ENCODE data around the gene GGPS1. TPM values are rescaled to one million over a fixed set of nuclear protein-coding genes. Genes with fewer than 3 reads are reported as not detected.
"Not testable (repeated sequence)": the region's sequence is repeated elsewhere in the genome, so short reads cannot be mapped to it uniquely, and the experiment has no call there.

Gene GGPS1
- total RNA-seq, 2 donors from 2014 or later = 13.5 to 33.2 TPM

DNA sequence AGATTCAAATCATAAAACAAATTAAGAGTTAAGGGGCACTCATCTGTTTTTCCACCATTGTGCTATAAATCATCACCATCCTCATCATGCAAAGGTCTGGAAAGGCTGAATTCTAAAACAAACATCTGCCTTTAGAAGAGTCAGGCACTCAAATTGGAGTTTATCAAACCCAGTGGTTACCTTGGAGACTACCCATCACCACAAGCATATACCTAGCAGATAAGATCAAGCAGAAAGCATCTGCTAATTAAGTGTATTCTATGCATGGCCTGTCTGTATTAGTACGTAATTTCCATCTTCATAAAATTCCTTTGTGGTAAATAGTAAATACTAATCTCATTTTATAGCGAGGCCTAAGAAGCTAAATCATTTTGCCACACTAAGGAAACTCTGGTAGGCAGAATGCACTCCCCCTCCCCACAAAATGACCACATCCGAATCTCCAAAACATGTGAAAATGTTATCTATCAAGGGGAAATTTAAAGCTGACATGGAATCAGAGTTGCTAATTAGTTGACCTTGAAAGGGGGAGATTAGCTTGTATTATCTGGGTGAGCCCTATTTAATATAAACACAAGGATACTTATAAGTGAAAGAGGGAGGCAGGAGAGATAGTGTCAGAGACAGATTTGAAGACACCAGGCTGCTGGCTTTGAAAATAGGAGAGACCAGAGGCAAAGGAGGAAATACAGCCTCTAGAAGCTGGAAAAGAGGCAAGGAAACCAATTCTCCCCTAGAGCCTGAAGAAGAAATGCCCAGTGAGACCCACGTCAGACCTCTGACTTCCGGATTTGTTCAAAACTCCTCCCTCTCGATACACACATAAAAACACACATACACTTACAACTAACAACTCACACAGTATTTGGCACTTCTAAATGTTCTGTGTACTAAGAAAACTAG is 23.6 kb upstream of the GGPS1 start:
- Histone ChIP-seq H3K4me3 (no peak overlapping the region), H3K27me3 (replicated peaks; ENCODE audit: insufficient read depth) (no peaks in the 10 kb centered on the region), H3K9me3 (no peaks in the 10 kb centered on the region), H3K36me3 (no peaks in the 10 kb centered on the region), H3K4me1 (ENCODE audit: control insufficient read depth in 1 of 2, low read depth in 2 of 2) (peaks cover 15 to 34% of the 10 kb centered on the region in 2 donors), H3K27ac (no peak overlapping the region)
- ATAC-seq (ENCODE audit: insufficient number of reproducible peaks, low FRiP score, low read depth) (no peak), DNase-seq (ENCODE audit: low spot score) (no peak)
- TF ChIP-seq, protein P1, sequence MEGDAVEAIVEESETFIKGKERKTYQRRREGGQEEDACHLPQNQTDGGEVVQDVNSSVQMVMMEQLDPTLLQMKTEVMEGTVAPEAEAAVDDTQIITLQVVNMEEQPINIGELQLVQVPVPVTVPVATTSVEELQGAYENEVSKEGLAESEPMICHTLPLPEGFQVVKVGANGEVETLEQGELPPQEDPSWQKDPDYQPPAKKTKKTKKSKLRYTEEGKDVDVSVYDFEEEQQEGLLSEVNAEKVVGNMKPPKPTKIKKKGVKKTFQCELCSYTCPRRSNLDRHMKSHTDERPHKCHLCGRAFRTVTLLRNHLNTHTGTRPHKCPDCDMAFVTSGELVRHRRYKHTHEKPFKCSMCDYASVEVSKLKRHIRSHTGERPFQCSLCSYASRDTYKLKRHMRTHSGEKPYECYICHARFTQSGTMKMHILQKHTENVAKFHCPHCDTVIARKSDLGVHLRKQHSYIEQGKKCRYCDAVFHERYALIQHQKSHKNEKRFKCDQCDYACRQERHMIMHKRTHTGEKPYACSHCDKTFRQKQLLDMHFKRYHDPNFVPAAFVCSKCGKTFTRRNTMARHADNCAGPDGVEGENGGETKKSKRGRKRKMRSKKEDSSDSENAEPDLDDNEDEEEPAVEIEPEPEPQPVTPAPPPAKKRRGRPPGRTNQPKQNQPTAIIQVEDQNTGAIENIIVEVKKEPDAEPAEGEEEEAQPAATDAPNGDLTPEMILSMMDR (IDR thresholded peaks at IDR 0.05) = no peak

DNA sequence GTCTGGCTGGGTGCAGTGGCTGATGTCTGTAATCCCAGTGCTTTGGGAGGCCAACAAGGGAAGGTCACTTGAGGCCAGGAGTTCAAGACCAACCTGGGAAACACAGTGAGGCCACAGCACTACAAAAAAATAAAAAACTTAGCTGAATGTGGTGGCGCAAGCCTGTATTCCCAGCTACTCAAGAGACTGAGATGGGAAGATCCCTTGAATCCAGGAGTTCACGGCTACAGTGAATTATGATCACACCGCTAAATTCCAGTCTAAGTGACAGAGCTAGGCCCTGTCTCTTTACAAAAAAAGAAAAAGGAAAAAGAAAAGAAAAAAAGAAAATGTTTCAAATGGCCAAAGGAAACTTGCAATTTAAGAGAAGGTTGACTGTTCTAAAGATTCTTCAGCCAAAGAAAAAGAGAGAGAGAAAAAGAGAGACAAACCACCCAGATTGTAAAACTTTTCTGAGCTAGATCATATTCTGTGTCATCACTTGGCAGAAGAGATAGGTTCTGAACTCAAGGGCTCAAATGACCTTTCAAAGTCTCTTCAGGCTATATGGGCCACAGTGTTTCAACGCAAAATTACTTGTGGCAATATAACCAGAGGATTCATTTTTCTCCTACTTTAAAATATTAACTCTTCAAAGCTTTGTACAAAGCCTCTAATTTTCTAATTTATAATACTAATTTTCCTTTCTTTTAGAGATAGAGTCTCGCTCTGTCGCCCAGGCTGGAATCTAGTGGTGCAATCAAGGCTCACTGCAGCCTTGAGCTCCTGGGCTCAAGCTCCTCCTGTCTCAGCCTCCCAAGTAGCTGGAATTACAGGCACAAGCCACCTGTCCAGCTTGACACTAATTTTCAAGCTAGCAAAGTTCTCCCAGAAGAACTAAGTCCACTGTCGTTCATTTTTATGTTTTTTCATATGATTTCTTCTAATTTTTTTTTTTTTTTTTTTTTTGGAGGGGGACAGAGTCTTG is 20.9 kb upstream of the GGPS1 start:
- Histone ChIP-seq H3K27me3 (replicated peaks; ENCODE audit: insufficient read depth) (no peaks in the 10 kb centered on the region), H3K4me1 (ENCODE audit: control insufficient read depth in 1 of 2, low read depth in 2 of 2) (peaks cover 19 to 49% of the 10 kb centered on the region in 2 donors), H3K9me3 (no peaks in the 10 kb centered on the region), H3K36me3 (no peaks in the 10 kb centered on the region), H3K4me3 (no peak overlapping the region), H3K27ac (no peak overlapping the region)
- TF ChIP-seq, protein P1 (IDR thresholded peaks at IDR 0.05) = no peak
- ATAC-seq (ENCODE audit: insufficient number of reproducible peaks, low FRiP score, low read depth) = no peak
- no peak for DNase-seq (ENCODE audit: low spot score)

DNA sequence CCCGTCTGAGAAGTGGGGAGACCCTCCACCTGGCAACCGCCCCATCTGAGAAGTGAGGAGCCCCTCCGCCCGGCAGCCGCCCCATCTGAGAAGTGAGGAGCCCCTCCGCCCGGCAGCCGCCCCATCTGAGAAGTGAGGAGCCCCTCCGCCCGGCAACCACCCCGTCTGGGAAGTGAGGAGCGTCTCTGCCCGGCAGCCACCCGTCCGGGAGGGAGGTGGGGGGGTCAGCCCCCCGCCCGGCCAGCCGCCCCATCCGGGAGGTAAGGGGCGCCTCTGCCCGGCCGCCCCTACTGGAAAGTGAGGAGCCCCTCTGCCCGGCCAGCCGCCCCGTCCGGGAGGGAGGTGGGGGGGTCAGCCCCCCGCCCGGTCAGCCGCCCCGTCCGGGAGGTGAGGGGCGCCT is 19.2 kb upstream of the GGPS1 start:
- not testable (repeated sequence) for DNase-seq (ENCODE audit: low spot score); H3K27ac ChIP-seq; H3K9me3 ChIP-seq; H3K4me3 ChIP-seq; ATAC-seq (ENCODE audit: insufficient number of reproducible peaks, low FRiP score, low read depth); H3K36me3 ChIP-seq; H3K27me3 ChIP-seq (replicated peaks; ENCODE audit: insufficient read depth)
- peaks cover 19 to 62% of the 10 kb centered on the region in 2 donors for H3K4me1 ChIP-seq (ENCODE audit: control insufficient read depth in 1 of 2, low read depth in 2 of 2)

DNA sequence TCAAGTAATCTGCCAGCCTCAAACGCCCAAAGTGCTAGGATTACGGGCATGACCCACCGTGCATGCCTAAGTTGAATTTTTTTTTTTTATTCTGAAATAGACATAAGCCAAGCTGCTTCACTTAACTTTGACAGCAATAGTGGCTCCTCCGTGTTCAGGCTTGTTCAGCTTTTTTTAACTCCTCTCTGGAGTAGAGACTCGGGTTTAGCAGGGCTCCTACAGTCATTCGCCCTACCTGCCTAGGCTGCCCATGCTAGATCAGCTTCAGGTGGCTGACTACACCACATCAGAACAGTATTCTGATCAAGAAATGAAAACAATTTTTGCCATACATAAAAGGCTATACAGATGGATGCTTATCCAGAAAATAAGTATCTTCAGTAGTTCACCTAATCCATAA is 15.1 kb upstream of the GGPS1 start:
- Histone ChIP-seq H3K27me3 (replicated peaks; ENCODE audit: insufficient read depth) (no peaks in the 10 kb centered on the region), H3K9me3 (no peaks in the 10 kb centered on the region), H3K4me3 (no peak overlapping the region), H3K36me3 (peaks cover under 1% of the 10 kb centered on the region), H3K27ac (no peak overlapping the region), H3K4me1 (ENCODE audit: control insufficient read depth in 1 of 2, low read depth in 2 of 2) (peaks cover 10 to 43% of the 10 kb centered on the region in 2 donors)
- TF ChIP-seq, protein P1 (IDR thresholded peaks at IDR 0.05) = no peak
- ATAC-seq (ENCODE audit: insufficient number of reproducible peaks, low FRiP score, low read depth) = no peak
- DNase-seq (ENCODE audit: low spot score) = no peak

DNA sequence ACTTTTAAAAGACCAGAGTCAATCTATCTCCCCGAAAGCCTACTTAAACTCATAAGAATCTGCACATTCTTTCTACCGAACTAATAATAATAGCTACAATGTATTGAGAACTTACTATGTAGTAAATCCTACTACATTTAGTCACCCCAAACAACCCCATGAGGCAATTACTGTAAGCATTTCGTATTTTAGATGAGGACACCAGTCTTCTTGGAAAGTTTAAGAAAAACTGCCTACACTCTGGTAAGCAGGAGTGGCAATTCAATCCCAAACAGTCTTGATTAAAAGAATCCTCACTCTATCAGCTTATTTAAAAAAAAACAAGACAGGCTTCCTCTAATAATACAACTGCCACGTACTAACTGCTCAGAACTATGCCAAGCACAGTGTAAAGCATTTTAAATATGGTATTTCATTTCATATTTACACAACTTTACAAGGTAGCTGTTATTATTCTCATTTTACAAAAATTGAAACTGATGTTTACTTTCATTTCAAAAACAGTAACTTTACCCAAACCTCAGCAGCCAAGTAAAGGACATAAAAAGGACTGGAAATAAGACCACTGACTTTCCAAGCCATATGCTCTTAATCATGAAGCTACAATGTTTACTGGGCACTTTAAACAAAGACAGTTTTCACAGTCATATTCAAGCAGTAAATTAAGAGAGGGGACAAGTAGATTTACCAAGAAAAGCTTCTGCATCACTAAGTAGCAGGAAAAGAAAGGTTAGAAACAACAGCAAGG is 14.3 kb upstream of the GGPS1 start:
- TF ChIP-seq, protein P1 (IDR thresholded peaks at IDR 0.05) = no peak
- H3K4me1 ChIP-seq (ENCODE audit: control insufficient read depth in 1 of 2, low read depth in 2 of 2) = peaks cover 10 to 43% of the 10 kb centered on the region in 2 donors
- no peak for DNase-seq (ENCODE audit: low spot score)
- H3K27me3 ChIP-seq (replicated peaks; ENCODE audit: insufficient read depth) = no peaks in the 10 kb centered on the region
- H3K9me3 ChIP-seq = no peaks in the 10 kb centered on the region
- H3K36me3 ChIP-seq = peaks cover 4% of the 10 kb centered on the region
- no peak overlapping the region for H3K4me3 ChIP-seq
- no peak for ATAC-seq (ENCODE audit: insufficient number of reproducible peaks, low FRiP score, low read depth)
- H3K27ac ChIP-seq = no peak overlapping the region
